ENCODE data around the gene FKBP2. TPM values are rescaled to one million over a fixed set of nuclear protein-coding genes. Genes with fewer than 3 reads are reported as not detected.

The FKBP2 gene
- polyA plus RNA-seq, 1 experiment, result 76.2 TPM

DNA sequence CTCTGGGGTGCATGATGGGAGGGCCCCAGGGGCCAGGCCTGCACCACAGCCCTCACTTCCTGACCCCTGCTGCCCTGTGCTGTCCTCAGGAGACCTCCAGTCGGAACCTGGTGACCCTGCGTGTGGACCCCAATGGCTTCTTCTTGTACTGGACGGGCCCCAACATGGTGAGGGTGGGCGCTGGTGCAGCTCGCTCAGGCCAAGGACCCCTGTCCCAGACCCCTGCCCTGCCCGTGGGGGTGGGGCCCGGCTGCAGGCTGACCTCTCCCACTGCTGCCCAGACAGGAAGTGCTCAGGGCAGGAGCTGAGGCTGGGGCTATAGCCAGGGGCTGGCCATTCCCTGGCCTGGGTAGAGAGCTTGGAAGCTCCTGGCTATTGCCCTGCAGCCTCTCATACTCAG is 13.4 kb downstream of the FKBP2 start:
- Histone ChIP-seq H3K4me3 (ENCODE audit: low read depth, low read length) (no peak overlapping the region), H3K36me3 (ENCODE audit: control insufficient read depth, insufficient read depth, low read length) (peaks cover 21% of the 10 kb centered on the region), H3K27me3 (ENCODE audit: control insufficient read depth, insufficient read depth, low read length) (no peaks in the 10 kb centered on the region)
- DNase-seq (ENCODE audit: low read depth), result no peak
- ChIA-PET POLR2A (no interaction called here), CTCF (interaction anchor here (0.7 to 2.2 kb wide), 5 partner anchors 9 to 50 kb away, joined by 3 to 11 read pairs (median 5); partner anchors contain the start of gene ESRRA)
- TF ChIP-seq, protein P1, sequence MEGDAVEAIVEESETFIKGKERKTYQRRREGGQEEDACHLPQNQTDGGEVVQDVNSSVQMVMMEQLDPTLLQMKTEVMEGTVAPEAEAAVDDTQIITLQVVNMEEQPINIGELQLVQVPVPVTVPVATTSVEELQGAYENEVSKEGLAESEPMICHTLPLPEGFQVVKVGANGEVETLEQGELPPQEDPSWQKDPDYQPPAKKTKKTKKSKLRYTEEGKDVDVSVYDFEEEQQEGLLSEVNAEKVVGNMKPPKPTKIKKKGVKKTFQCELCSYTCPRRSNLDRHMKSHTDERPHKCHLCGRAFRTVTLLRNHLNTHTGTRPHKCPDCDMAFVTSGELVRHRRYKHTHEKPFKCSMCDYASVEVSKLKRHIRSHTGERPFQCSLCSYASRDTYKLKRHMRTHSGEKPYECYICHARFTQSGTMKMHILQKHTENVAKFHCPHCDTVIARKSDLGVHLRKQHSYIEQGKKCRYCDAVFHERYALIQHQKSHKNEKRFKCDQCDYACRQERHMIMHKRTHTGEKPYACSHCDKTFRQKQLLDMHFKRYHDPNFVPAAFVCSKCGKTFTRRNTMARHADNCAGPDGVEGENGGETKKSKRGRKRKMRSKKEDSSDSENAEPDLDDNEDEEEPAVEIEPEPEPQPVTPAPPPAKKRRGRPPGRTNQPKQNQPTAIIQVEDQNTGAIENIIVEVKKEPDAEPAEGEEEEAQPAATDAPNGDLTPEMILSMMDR (IDR thresholded peaks at IDR 0.05; ENCODE audit: insufficient read depth, low read depth, low read length), result no peak

DNA sequence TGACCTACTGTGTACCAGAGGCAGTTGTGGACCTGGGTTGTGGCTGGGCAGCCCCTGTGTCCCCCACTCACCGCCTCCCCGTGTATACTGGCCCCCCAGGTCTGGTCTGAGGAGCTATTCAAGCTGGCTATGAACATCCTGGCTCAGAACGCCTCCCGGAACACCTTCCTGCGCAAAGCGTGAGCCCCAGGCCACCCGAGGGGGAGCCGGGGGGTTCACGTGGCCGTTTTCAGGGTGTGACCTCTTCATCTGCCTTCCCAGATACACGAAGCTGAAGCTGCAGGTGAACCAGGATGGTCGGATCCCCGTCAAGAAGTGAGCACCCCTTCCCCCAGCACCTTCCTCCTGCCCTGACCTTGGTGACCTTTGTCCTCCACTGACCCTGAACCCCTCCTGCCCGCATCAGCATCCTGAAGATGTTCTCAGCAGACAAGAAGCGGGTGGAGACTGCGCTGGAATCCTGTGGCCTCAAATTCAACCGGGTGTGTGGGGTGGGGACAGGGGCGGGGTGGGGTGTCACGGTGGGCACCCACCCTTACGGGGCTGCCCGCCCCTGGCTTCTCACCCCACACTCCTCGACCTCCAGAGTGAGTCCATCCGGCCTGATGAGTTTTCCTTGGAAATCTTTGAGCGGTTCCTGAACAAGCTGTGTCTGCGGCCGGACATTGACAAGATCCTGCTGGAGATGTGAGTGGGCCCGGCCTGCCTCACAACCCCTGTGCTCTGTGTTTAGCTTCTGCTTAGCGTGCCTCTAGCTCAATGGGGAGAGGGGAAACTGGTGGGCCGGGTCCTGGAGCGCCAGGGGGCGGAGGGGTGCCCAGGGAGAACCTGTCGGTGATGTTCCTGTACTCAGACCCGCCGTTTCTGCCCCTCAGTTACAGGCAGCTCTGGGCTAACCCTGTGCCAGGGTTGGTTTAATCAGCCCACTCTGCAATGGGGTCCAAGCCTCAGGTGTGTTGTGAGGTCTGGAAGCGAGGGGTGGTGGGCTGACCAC is 14.5 kb downstream of the FKBP2 start:
- Histone ChIP-seq H3K4me3 (ENCODE audit: low read depth, low read length) (no peak overlapping the region), H3K36me3 (ENCODE audit: control insufficient read depth, insufficient read depth, low read length) (peaks cover 28% of the 10 kb centered on the region), H3K27me3 (ENCODE audit: control insufficient read depth, insufficient read depth, low read length) (no peaks in the 10 kb centered on the region)
- no peak for DNase-seq (ENCODE audit: low read depth)
- POLR2A ChIA-PET, result no interaction called here
- CTCF ChIA-PET, result interaction anchor here (0.7 to 2.2 kb wide), 5 partner anchors 8 to 49 kb away, joined by 3 to 11 read pairs (median 5); partner anchors contain the start of gene ESRRA
- TF ChIP-seq, protein P1 (IDR thresholded peaks at IDR 0.05; ENCODE audit: insufficient read depth, low read depth, low read length), result no peak

DNA sequence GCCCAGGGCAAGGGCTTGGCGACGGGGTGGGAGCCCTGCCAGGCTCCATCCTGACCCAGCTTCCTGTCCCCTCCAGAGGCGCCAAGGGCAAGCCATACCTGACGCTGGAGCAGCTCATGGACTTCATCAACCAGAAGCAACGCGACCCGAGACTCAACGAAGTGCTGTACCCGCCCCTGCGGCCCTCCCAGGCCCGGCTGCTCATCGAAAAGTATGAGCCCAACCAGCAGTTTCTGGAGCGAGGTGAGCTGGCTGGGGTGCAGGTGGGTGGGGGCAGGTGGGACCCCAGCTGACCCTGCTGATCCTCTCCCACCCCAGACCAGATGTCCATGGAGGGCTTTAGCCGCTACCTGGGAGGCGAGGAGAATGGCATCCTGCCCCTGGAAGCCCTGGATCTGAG is 15.4 kb downstream of the FKBP2 start:
- Histone ChIP-seq H3K27me3 (ENCODE audit: control insufficient read depth, insufficient read depth, low read length) (no peaks in the 10 kb centered on the region), H3K4me3 (ENCODE audit: low read depth, low read length) (no peak overlapping the region), H3K36me3 (ENCODE audit: control insufficient read depth, insufficient read depth, low read length) (peaks cover 29% of the 10 kb centered on the region)
- CTCF ChIA-PET, result interaction anchor here (1.6 to 2.0 kb wide), 2 partner anchors 12 to 27 kb away, joined by 4 to 7 read pairs; no protein-coding TSS in a partner anchor
- POLR2A ChIA-PET, result interaction anchor here (0.6 kb wide), 1 partner anchor 13 kb away, joined by 3 read pairs; no protein-coding TSS in a partner anchor
- no peak for DNase-seq (ENCODE audit: low read depth)
- TF ChIP-seq, protein P1 (IDR thresholded peaks at IDR 0.05; ENCODE audit: insufficient read depth, low read depth, low read length), result no peak

DNA sequence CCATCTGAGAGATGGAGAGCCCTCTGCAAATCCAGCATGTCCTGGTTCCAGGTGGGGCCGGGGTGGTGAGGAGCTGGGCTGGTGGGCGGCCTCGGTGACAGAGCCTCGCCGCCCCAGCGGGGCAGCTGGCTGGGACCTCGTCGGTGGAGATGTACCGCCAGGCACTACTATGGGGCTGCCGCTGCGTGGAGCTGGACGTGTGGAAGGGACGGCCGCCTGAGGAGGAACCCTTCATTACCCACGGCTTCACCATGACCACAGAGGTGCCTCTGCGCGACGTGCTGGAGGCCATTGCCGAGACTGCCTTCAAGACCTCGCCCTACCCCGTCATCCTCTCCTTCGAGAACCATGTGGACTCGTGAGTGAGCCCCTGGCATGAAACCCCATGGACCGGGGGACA is 17.5 kb downstream of the FKBP2 start:
- TF ChIP-seq, protein P1 (IDR thresholded peaks at IDR 0.05; ENCODE audit: insufficient read depth, low read depth, low read length), result no peak
- ChIA-PET POLR2A (no interaction called here), CTCF (interaction anchor here (1.2 to 2.0 kb wide), 2 partner anchors 9 to 10 kb away, joined by 5 to 7 read pairs; no protein-coding TSS in a partner anchor)
- peaks cover 41% of the 10 kb centered on the region for H3K36me3 ChIP-seq (ENCODE audit: control insufficient read depth, insufficient read depth, low read length)
- H3K27me3 ChIP-seq (ENCODE audit: control insufficient read depth, insufficient read depth, low read length), result no peaks in the 10 kb centered on the region
- DNase-seq (ENCODE audit: low read depth), result no peak
- H3K4me3 ChIP-seq (ENCODE audit: low read depth, low read length), result no peak overlapping the region

DNA sequence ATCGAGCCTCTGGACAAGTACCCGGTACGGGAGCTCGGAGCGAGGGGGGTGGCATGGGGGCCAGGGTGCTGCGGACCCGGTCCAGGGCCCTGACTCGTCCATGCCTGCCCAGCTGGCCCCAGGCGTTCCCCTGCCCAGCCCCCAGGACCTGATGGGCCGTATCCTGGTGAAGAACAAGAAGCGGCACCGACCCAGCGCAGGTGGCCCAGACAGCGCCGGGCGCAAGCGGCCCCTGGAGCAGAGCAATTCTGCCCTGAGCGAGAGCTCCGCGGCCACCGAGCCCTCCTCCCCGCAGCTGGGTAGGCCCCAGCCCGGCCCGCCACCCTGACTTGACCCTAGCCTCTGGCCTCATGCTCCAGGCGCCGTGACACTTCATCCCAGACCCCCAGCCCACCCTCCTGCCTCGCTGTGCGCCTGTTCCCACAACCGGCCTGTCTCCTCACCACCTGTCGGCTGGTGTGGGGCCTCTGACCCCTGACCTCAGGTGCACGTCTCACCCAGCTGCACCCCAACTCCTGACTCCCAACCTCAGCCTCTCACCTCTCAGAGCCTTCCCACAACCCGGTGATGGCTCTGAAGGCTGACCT is 18.1 kb downstream of the FKBP2 start:
- Histone ChIP-seq H3K36me3 (ENCODE audit: control insufficient read depth, insufficient read depth, low read length) (peaks cover 47% of the 10 kb centered on the region), H3K4me3 (ENCODE audit: low read depth, low read length) (no peak overlapping the region), H3K27me3 (ENCODE audit: control insufficient read depth, insufficient read depth, low read length) (no peaks in the 10 kb centered on the region)
- ChIA-PET CTCF (interaction anchor here (0.8 kb wide), 1 partner anchor 45 kb away, joined by 3 read pairs; no protein-coding TSS in a partner anchor), POLR2A (no interaction called here)
- TF ChIP-seq, protein P1 (IDR thresholded peaks at IDR 0.05; ENCODE audit: insufficient read depth, low read depth, low read length), result no peak
- DNase-seq (ENCODE audit: low read depth), result no peak

Data from BJ (cell line).